ENCODE data around the gene PFKP.

Gene PFKP

DNA sequence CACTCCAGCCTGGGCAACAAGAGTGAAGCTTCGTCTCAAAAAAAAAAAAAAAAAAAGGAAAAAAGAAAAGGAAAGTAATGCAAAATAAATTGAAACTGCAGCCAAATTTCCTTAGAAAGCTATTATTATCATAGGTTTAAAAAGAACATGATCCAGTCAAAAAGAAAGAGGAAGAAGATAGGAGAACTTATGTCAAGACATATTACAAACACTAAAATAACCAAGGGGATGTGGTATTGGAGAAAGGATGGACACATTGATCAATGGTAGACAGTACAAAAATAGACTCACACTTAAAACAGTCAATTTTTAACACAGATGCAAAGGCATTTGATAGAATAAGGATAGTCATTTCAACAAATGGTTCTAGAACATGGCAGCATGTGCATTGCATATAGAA lies 27.3 kb upstream of the PFKP start:
- Histone ChIP-seq H3K27me3 (ENCODE audit: control insufficient read depth, low read length) (no peaks in the 10 kb centered on the region; the same call in 1 of the 2 replicates), H3K36me3 (ENCODE audit: control insufficient read depth, low read length) (no peaks in the 10 kb centered on the region), H3K27ac (ENCODE audit: low read depth, low read length) (no peak overlapping the region), H3K4me2 (ENCODE audit: low read length) (no peak overlapping the region), H4K20me1 (ENCODE audit: control insufficient read depth, insufficient read depth, low read depth, low read length) (no peaks in the 10 kb centered on the region), H3K4me3 (ENCODE audit: low read length) (no peak overlapping the region), H3K9me2 (replicated peaks; ENCODE audit: control insufficient read depth, low read length) (no peaks in the 10 kb centered on the region), H3K9me3 (ENCODE audit: control insufficient read depth, insufficient read depth, low read length) (no peaks in the 10 kb centered on the region), H3F3A (ENCODE audit: control insufficient read depth, insufficient read depth) (no peaks in the 10 kb centered on the region), H3K4me1 (ENCODE audit: control insufficient read depth, low read length) (no peaks in the 10 kb centered on the region), H3K79me2 (ENCODE audit: control insufficient read depth, low read length) (no peaks in the 10 kb centered on the region)
- TF ChIP-seq CTCF (IDR thresholded peaks at IDR 0.05; ENCODE audit: low read depth, low read length, poor library complexity, severe bottlenecking) (no peak), EZH2phosphoT487 (IDR thresholded peaks at IDR 0.05; ENCODE audit: borderline replicate concordance, low read length) (no peak)

DNA sequence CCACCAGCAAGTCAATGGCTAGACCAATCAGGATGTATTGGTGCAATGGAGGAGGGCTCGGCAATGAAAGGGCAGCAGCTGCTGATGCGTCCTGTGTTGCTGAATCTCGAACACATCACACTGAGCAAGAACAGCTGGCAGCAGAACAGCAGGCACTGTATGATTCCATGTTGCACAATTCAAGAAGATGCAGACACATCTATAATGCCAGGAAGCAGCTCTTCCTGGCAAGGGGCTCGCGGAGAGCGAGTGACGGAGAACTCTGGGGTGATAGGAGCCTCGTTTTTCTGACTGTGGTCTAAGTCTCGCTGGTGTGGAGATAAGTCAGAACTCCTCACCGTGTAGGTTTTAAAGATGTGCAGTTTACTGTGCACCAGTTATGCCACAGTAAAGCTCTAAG lies 24.8 kb upstream of the PFKP start:
- Histone ChIP-seq H3K79me2 (ENCODE audit: control insufficient read depth, low read length) (no peaks in the 10 kb centered on the region), H3K4me3 (ENCODE audit: low read length) (no peak overlapping the region), H4K20me1 (ENCODE audit: control insufficient read depth, insufficient read depth, low read depth, low read length) (no peaks in the 10 kb centered on the region), H3K27ac (ENCODE audit: low read depth, low read length) (no peak overlapping the region), H3K9me3 (ENCODE audit: control insufficient read depth, insufficient read depth, low read length) (no peaks in the 10 kb centered on the region), H3F3A (ENCODE audit: control insufficient read depth, insufficient read depth) (no peaks in the 10 kb centered on the region), H3K27me3 (ENCODE audit: control insufficient read depth, low read length) (peaks cover 4% of the 10 kb centered on the region; the same call in 1 of the 2 replicates), H3K4me2 (ENCODE audit: low read length) (no peak overlapping the region), H3K4me1 (ENCODE audit: control insufficient read depth, low read length) (no peaks in the 10 kb centered on the region), H3K36me3 (ENCODE audit: control insufficient read depth, low read length) (no peaks in the 10 kb centered on the region), H3K9me2 (replicated peaks; ENCODE audit: control insufficient read depth, low read length) (no peaks in the 10 kb centered on the region)
- no peak for TF ChIP-seq EZH2phosphoT487 (IDR thresholded peaks at IDR 0.05; ENCODE audit: borderline replicate concordance, low read length)
- no peak for TF ChIP-seq CTCF (IDR thresholded peaks at IDR 0.05; ENCODE audit: low read depth, low read length, poor library complexity, severe bottlenecking)

DNA sequence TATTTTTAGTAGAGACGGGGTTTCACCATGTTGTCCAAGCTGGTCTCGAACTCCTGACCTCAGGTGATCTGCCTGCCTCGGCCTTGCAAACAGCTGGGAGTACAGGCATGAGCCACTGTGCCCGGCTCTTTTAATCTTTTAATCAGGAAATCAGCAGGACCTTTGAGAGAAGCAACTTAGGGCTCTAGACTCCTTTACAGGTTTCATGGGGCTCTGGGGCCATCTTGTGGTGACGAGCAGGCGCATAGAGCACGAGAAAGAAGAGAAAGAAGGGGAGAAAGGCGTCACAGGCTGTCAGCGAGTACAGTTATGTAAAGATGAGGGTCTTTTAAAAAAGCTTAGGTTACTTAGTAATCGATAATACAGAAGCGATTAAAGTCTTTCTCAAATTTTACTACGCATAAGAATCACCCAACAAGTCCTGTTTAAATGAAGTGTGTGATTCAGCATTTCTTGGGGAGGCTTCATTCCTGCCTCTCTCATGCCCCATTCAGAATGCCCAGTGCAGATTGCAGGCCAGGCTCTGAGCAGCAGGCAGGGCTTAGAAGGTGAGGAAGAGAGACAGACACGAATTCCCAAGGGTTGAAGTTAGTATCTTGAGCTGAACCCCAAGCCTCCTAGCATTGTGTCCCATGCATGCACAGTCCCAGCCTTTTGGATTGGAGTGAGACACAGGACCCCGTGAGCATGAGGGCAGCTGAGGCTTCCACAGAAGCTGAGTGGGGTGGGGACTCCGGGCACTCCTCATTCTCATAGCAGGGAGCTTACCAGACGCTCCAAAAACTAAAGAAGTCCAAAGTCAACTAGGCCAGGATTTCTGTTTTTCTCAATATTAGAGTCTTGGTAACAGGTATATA lies 23.6 kb upstream of the PFKP start:
- Histone ChIP-seq H3K4me3 (ENCODE audit: low read length) (no peak overlapping the region), H3K79me2 (ENCODE audit: control insufficient read depth, low read length) (no peaks in the 10 kb centered on the region), H3K4me1 (ENCODE audit: control insufficient read depth, low read length) (no peaks in the 10 kb centered on the region), H3K4me2 (ENCODE audit: low read length) (no peak overlapping the region), H3K27ac (ENCODE audit: low read depth, low read length) (no peak overlapping the region), H3K27me3 (ENCODE audit: control insufficient read depth, low read length) (peaks cover 7% of the 10 kb centered on the region), H3K36me3 (ENCODE audit: control insufficient read depth, low read length) (no peaks in the 10 kb centered on the region), H4K20me1 (ENCODE audit: control insufficient read depth, insufficient read depth, low read depth, low read length) (no peaks in the 10 kb centered on the region), H3K9me2 (replicated peaks; ENCODE audit: control insufficient read depth, low read length) (no peaks in the 10 kb centered on the region), H3F3A (ENCODE audit: control insufficient read depth, insufficient read depth) (no peaks in the 10 kb centered on the region), H3K9me3 (ENCODE audit: control insufficient read depth, insufficient read depth, low read length) (no peaks in the 10 kb centered on the region)
- TF ChIP-seq EZH2phosphoT487 (IDR thresholded peaks at IDR 0.05; ENCODE audit: borderline replicate concordance, low read length) (no peak), CTCF (IDR thresholded peaks at IDR 0.05; ENCODE audit: low read depth, low read length, poor library complexity, severe bottlenecking) (peak; percentile 65)

Data from DOHH2 (cell line).